Liver (tissue), 9 donors: ENCODE measurements around the gene FBXO10. TPM values are rescaled to one million over a fixed set of nuclear protein-coding genes. Genes with fewer than 3 reads are reported as not detected.
A peak's percentile ranks its signal among the peaks of the same experiment; 100 is the strongest.
"Not testable (repeated sequence)": the region's sequence is repeated elsewhere in the genome, so short reads cannot be mapped to it uniquely, and the experiment has no call there.

ENCODE experiments used
- DNase-seq: peaks from one replicate; pipeline ENCODE4 v3.0.0-alpha.2; 2017; ENCODE audit warnings: low spot score
- H3K27ac ChIP-seq, 2 donors: one replicate each; pipeline ENCODE4 v1.7.0; 2013; ENCODE audit warnings: inconsistent platforms in 2 of 2, low read length in 2 of 2, control low read depth in 1 of 2, low read depth in 1 of 2, mild to moderate bottlenecking in 1 of 2
- H3K27me3 ChIP-seq, 4 donors: one replicate each; pipeline versions ENCODE4 v1.6.1 to v1.7.0; 2013; ENCODE audit warnings: low read length in 3 of 4, inconsistent platforms in 1 of 4, mild to moderate bottlenecking in 1 of 4, moderate library complexity in 1 of 4; ENCODE audit not compliant: control insufficient read depth in 4 of 4, insufficient read depth in 4 of 4
- H3K36me3 ChIP-seq, 4 donors: one replicate each; pipeline versions ENCODE4 v1.6.1 to v1.7.0; 2013; ENCODE audit warnings: low read length in 3 of 4, mild to moderate bottlenecking in 3 of 4, low read depth in 1 of 4, moderate library complexity in 1 of 4; ENCODE audit not compliant: control insufficient read depth in 4 of 4, insufficient read depth in 3 of 4
- H3K4me1 ChIP-seq, 4 donors: one replicate each; pipeline versions ENCODE4 v1.6.1 to v1.7.0; 2013; ENCODE audit warnings: low read length in 3 of 4, mild to moderate bottlenecking in 3 of 4, moderate library complexity in 1 of 4; ENCODE audit not compliant: control insufficient read depth in 4 of 4, insufficient read depth in 4 of 4
- H3K4me3 ChIP-seq, 3 donors: one replicate each; pipeline versions ENCODE4 v1.6.1 to v1.7.0; 2013; ENCODE audit warnings: low read length in 3 of 3, control low read depth in 1 of 3, low read depth in 1 of 3, mild to moderate bottlenecking in 1 of 3
- H3K9ac ChIP-seq, 2 donors: one replicate each; pipeline ENCODE4 v1.7.0; 2013; ENCODE audit warnings: low read length in 2 of 2, mild to moderate bottlenecking in 2 of 2, moderate library complexity in 2 of 2, control low read depth in 1 of 2, low read depth in 1 of 2
- H3K9me3 ChIP-seq, 4 donors: one replicate each; pipeline versions ENCODE4 v1.6.1 to v1.7.0; 2013; ENCODE audit warnings: low read length in 3 of 4; ENCODE audit not compliant: control insufficient read depth in 4 of 4
- ATF3 ChIP-seq: IDR thresholded peaks from 2 replicates; pipeline ENCODE4 v1.6.1; 2016; ENCODE audit warnings: antibody characterized with exemption
- EGR1 ChIP-seq, 2 donors: IDR thresholded peaks; 2 replicates each; pipeline ENCODE4 v1.6.1; 2016 to 2018; ENCODE audit warnings: antibody characterized with exemption in 2 of 2, low read depth in 2 of 2
- FOXA1 ChIP-seq: IDR thresholded peaks from 2 replicates; pipeline ENCODE4 v1.6.1; 2016; ENCODE audit warnings: antibody characterized with exemption
- FOXA2 ChIP-seq: IDR thresholded peaks from 2 replicates; pipeline ENCODE4 v1.6.1; 2016; ENCODE audit warnings: antibody characterized with exemption
- GABPA ChIP-seq, 2 donors: IDR thresholded peaks in 1 of 2; conservative IDR thresholded peaks in 1 of 2; 2 replicates each; pipeline ENCODE4 v1.6.1; 2016; ENCODE audit warnings: antibody characterized with exemption in 2 of 2, mild to moderate bottlenecking in 1 of 2, moderate library complexity in 1 of 2
- HNF4A ChIP-seq, 2 donors: conservative IDR thresholded peaks; 2 replicates each; pipeline ENCODE4 v1.6.1; 2016; ENCODE audit warnings: antibody characterized with exemption in 2 of 2, mild to moderate bottlenecking in 2 of 2
- HNF4G ChIP-seq: IDR thresholded peaks from 2 replicates; pipeline ENCODE4 v1.6.1; 2016; ENCODE audit warnings: antibody characterized with exemption
- JUND ChIP-seq, 2 donors: IDR thresholded peaks; 2 replicates each; pipeline ENCODE4 v1.6.1; 2016; ENCODE audit warnings: antibody characterized with exemption in 2 of 2
- MAX ChIP-seq: IDR thresholded peaks from 2 replicates; pipeline ENCODE4 v1.6.1; 2016; ENCODE audit warnings: antibody characterized with exemption
- NR2F2 ChIP-seq: IDR thresholded peaks from 2 replicates; pipeline ENCODE4 v1.6.1; 2016; ENCODE audit warnings: antibody characterized with exemption
- RAD21 ChIP-seq, 2 donors: IDR thresholded peaks; 2 replicates each; pipeline ENCODE4 v1.6.1; 2016; ENCODE audit warnings: antibody characterized with exemption in 2 of 2, mild to moderate bottlenecking in 2 of 2
- REST ChIP-seq: IDR thresholded peaks from 2 replicates; pipeline ENCODE4 v1.6.1; 2016; ENCODE audit warnings: antibody characterized with exemption, mild to moderate bottlenecking
- RXRA ChIP-seq, 2 donors: IDR thresholded peaks; 2 replicates each; pipeline ENCODE4 v1.6.1; 2017 to 2018; ENCODE audit warnings: antibody characterized with exemption in 2 of 2, mild to moderate bottlenecking in 1 of 2
- SP1 ChIP-seq: IDR thresholded peaks from 2 replicates; pipeline ENCODE4 v1.6.1; 2018; ENCODE audit warnings: antibody characterized with exemption, mild to moderate bottlenecking
- TAF1 ChIP-seq: conservative IDR thresholded peaks from 2 replicates; pipeline ENCODE4 v1.6.1; 2016; ENCODE audit warnings: antibody characterized with exemption, mild to moderate bottlenecking
- ZBTB33 ChIP-seq: IDR thresholded peaks from 2 replicates; pipeline ENCODE4 v1.6.1; 2016; ENCODE audit warnings: antibody characterized with exemption
- WGBS: extraction: QIAGEN DNeasy Blood & Tissue Kit; methylation state at CpG from one replicate; pipeline ENCODE4 v1.1.7; 2013; 5-methylcytosine and 5-hydroxymethylcytosine counted together
- polyA plus RNA-seq, 2 donors: library from polyadenylated mRNA; stranded (reverse) in 1 of 2; unstranded in 1 of 2; fragments of 200-250 nt in 1 of 2; fragments of >200 nt in 1 of 2; fragmentation: Nextera tagmentation in 1 of 2; extraction: Ambion mirVana in 1 of 2; gene quantifications; one replicate each; pipeline versions ENCODE4 v1.2.1 to v1.2.3, GENCODE V29; 2013 to 2015
- total RNA-seq, 2 donors: library from RNA; depleted of rRNA; stranded (reverse); fragments of >200 nt; gene quantifications; one replicate each; pipeline ENCODE4 v1.2.3, GENCODE V29; 2014
- donor health status: healthy.
- donor health status: healthy.
- donor health status: healthy.
- donor health status: healthy.
- donor health status: healthy.

The FBXO10 gene
- total and polyA plus RNA-seq, 4 donors, result 1.3 to 5.5 (median 4.1) TPM

GRCh38 chr9:37511016-37512010 is 64.9 kb downstream of the FBXO10 start:
- WGBS, result 92% methylated on average over 15 of the region's 15 CpGs
- Histone ChIP-seq H3K27me3 (no peaks in the 10 kb centered on the region), H3K9me3 (no peaks in the 10 kb centered on the region), H3K4me3 (no peak overlapping the region), H3K4me1 (peaks cover 10 to 32% (median 21%) of the 10 kb centered on the region in 4 donors), H3K9ac (no peak overlapping the region), H3K27ac (no peak overlapping the region), H3K36me3 (peaks cover 0 to 2% (median 0%) of the 10 kb centered on the region in 4 donors)
- peak in 1 of 2 donors; percentile 46 for TF ChIP-seq RAD21 (IDR thresholded peaks at IDR 0.05)
- TF ChIP-seq MAX, result no peak
- no peak for DNase-seq

GRCh38 chr9:37510053-37510452 is 66.1 kb downstream of the FBXO10 start:
- H3K9ac ChIP-seq, H3K27me3 ChIP-seq, DNase-seq, H3K27ac ChIP-seq, H3K4me3 ChIP-seq, H3K9me3 ChIP-seq, H3K36me3 ChIP-seq: not testable (repeated sequence)
- whole genome bisulfite sequencing, result 86% methylated on average over 5 of the region's 5 CpGs
- H3K4me1 ChIP-seq, result peaks cover 12 to 34% (median 21%) of the 10 kb centered on the region in 4 donors

GRCh38 chr9:37509536-37509935 is 66.6 kb downstream of the FBXO10 start:
- TF ChIP-seq MAX, result no peak
- no peak for TF ChIP-seq GABPA (IDR thresholded peaks at IDR 0.05 in 1 of 2, conservative IDR thresholded peaks at IDR 0.05 in 1 of 2)
- no peak for TF ChIP-seq ZBTB33
- TF ChIP-seq EGR1 (IDR thresholded peaks at IDR 0.05; ENCODE audit: low read depth in 2 of 2), result no peak
- no peak for TF ChIP-seq SP1
- no peak for TF ChIP-seq FOXA2
- TF ChIP-seq FOXA1, result no peak
- TF ChIP-seq HNF4A (conservative IDR thresholded peaks at IDR 0.05), result no peak
- TF ChIP-seq REST, result no peak
- no peak for TF ChIP-seq RXRA (IDR thresholded peaks at IDR 0.05)
- TF ChIP-seq RAD21 (IDR thresholded peaks at IDR 0.05), result no peak
- TF ChIP-seq JUND (IDR thresholded peaks at IDR 0.05), result no peak
- TF ChIP-seq TAF1, result no peak
- no peak for TF ChIP-seq ATF3
- no peak for TF ChIP-seq NR2F2
- TF ChIP-seq HNF4G, result no peak
- H3K4me1 ChIP-seq, result peaks cover 12 to 34% (median 21%) of the 10 kb centered on the region in 4 donors
- 87% methylated on average over 7 of the region's 7 CpGs for WGBS
- H3K36me3 ChIP-seq, result peaks cover 0 to 4% (median 1%) of the 10 kb centered on the region in 4 donors
- DNase-seq, result no peak
- peak overlapping the region in 1 of 2 donors; percentile 87 for H3K27ac ChIP-seq
- H3K9ac ChIP-seq, result no peak overlapping the region
- H3K27me3 ChIP-seq, result no peaks in the 10 kb centered on the region
- no peak overlapping the region for H3K4me3 ChIP-seq
- no peaks in the 10 kb centered on the region for H3K9me3 ChIP-seq
